Breast epithelium (tissue), 4 donors: Measurements from ENCODE around the gene KLHL6. TPM values are rescaled to one million over a fixed set of nuclear protein-coding genes. Genes with fewer than 3 reads are reported as not detected.

ENCODE experiments used
- DNase-seq, 2 donors: peaks; one replicate each; pipeline ENCODE4 v3.0.0-alpha.2; 2019; ENCODE audit warnings: low spot score in 2 of 2
- H3K27ac ChIP-seq, 2 donors: fragments of 200-600 bp; sonication (generic) in 1 of 2; one replicate each; pipeline ENCODE4 v1.5.1; 2016 to 2019; ENCODE audit warnings: mild to moderate bottlenecking in 1 of 2
- H3K27me3 ChIP-seq, 2 donors: fragments of 200-600 bp; sonication (generic) in 1 of 2; one replicate each; pipeline versions ENCODE4 v1.5.1 to v1.6.0; 2017 to 2019; ENCODE audit warnings: control low read depth in 1 of 2, mild to moderate bottlenecking in 1 of 2
- H3K36me3 ChIP-seq: fragments of 200-600 bp; one replicate; pipeline ENCODE4 v1.5.1; 2019
- H3K4me1 ChIP-seq, 2 donors: fragments of 200-600 bp; sonication (generic); one replicate each; pipeline ENCODE4 v1.5.1; 2016 to 2019; ENCODE audit warnings: control low read depth in 1 of 2
- H3K4me3 ChIP-seq, 3 donors: fragments of 200-600 bp; sonication (generic); 1 replicate in 2 of 3; 2 replicates in 1 of 3; pipeline ENCODE4 v1.5.1; 2016 to 2019; ENCODE audit warnings: mild to moderate bottlenecking in 3 of 3, moderate library complexity in 2 of 3
- H3K9me3 ChIP-seq, 2 donors: fragments of 200-600 bp; sonication (generic) in 1 of 2; one replicate each; pipeline ENCODE4 v1.5.1; 2016 to 2019; ENCODE audit warnings: control low read depth in 1 of 2
- POLR2A ChIP-seq: fragments of 450-650 bp; IDR thresholded peaks from one replicate; pipeline ENCODE4 v1.6.1; 2016; ENCODE audit warnings: antibody characterized with exemption, mild to moderate bottlenecking, moderate library complexity
- POLR2AphosphoS5 ChIP-seq, 3 donors: sonication (generic); formaldehyde crosslinking; IDR thresholded peaks; one replicate each; pipeline ENCODE4 v1.6.1; 2017; ENCODE audit warnings: antibody characterized with exemption in 3 of 3
- intact Hi-C: fragments of 100-400 bp; cut with DNase I; formaldehyde crosslinking; loops from one replicate; pipeline ENCODE4 v1.15.1; 2023; ENCODE audit warnings: low total_unique reads
- total RNA-seq, 3 donors: library from RNA; depleted of rRNA; stranded (reverse); fragments of >200 nt; gene quantifications; one replicate each; pipeline ENCODE4 v1.1.0, GENCODE V29; 2016
- TF ChIP-seq, protein P1 (sequence below), 3 donors: fragments of 450-650 bp; IDR thresholded peaks; one replicate each; pipeline ENCODE4 v1.5.1; 2016 to 2017; ENCODE audit warnings: antibody characterized with exemption in 3 of 3, mild to moderate bottlenecking in 3 of 3, moderate library complexity in 3 of 3

The KLHL6 gene
- total RNA-seq, 3 donors from 2014 or later: 2.7 to 7.9 (median 4.3) TPM

DNA sequence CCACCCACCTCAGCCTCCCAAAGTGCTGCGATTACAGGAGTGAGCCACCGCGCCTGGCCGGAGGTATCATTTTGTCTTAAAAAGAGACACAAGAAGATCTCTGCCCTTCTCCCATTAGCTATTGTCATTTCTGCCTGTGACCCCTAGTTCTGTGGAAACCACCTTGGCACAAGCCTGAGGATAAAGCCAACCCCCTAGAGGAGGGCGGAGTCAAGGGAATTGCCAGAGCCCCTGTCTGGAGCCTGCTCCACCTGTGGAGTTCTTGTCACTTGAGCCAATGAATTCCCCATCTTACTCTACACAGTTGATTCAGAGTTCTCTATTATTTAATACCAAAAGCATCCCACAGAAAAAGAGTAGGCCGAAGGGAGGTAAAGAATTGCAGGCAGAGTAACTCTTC lies 34.9 kb upstream of the KLHL6 start:
- no peaks in the 10 kb centered on the region for H3K9me3 ChIP-seq
- H3K36me3 ChIP-seq: no peaks in the 10 kb centered on the region
- DNase-seq: no peak
- H3K27ac ChIP-seq: no peak overlapping the region
- no peaks in the 10 kb centered on the region for H3K4me1 ChIP-seq
- no peaks in the 10 kb centered on the region for H3K27me3 ChIP-seq
- intact Hi-C loops: no loop called here
- no peak overlapping the region for H3K4me3 ChIP-seq
- TF ChIP-seq, protein P1, sequence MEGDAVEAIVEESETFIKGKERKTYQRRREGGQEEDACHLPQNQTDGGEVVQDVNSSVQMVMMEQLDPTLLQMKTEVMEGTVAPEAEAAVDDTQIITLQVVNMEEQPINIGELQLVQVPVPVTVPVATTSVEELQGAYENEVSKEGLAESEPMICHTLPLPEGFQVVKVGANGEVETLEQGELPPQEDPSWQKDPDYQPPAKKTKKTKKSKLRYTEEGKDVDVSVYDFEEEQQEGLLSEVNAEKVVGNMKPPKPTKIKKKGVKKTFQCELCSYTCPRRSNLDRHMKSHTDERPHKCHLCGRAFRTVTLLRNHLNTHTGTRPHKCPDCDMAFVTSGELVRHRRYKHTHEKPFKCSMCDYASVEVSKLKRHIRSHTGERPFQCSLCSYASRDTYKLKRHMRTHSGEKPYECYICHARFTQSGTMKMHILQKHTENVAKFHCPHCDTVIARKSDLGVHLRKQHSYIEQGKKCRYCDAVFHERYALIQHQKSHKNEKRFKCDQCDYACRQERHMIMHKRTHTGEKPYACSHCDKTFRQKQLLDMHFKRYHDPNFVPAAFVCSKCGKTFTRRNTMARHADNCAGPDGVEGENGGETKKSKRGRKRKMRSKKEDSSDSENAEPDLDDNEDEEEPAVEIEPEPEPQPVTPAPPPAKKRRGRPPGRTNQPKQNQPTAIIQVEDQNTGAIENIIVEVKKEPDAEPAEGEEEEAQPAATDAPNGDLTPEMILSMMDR (IDR thresholded peaks at IDR 0.05): no peak
- TF ChIP-seq POLR2A: no peak

DNA sequence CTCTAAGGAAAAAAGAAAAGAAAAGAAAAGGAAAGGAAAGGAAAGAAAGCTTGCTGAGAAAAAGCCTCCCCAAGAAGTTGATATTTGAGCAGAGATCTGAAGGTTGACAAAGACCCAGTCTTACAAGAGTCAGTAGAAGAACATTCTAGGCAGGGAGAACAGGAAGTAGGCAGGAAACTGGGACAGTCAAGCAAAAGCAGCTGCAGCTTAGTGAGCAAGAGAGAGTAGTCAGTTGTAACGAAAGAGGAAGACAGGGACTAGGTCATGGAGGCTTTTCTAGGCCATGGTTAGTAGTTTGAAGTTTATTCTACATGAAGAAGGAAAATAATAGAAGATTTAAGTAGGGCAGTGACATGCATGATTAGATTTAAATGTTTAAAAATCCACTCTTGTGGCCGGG lies 31.8 kb upstream of the KLHL6 start:
- TF ChIP-seq, protein P1 (IDR thresholded peaks at IDR 0.05): no peak
- no peak for TF ChIP-seq POLR2AphosphoS5 (IDR thresholded peaks at IDR 0.05)
- TF ChIP-seq POLR2A: no peak
- no peak overlapping the region for H3K27ac ChIP-seq
- intact Hi-C loops: no loop called here
- no peak for DNase-seq
- no peaks in the 10 kb centered on the region for H3K27me3 ChIP-seq
- H3K4me1 ChIP-seq: peaks cover 0 to 3% of the 10 kb centered on the region in 2 donors
- H3K9me3 ChIP-seq: no peaks in the 10 kb centered on the region
- H3K4me3 ChIP-seq: no peak overlapping the region
- H3K36me3 ChIP-seq: no peaks in the 10 kb centered on the region

DNA sequence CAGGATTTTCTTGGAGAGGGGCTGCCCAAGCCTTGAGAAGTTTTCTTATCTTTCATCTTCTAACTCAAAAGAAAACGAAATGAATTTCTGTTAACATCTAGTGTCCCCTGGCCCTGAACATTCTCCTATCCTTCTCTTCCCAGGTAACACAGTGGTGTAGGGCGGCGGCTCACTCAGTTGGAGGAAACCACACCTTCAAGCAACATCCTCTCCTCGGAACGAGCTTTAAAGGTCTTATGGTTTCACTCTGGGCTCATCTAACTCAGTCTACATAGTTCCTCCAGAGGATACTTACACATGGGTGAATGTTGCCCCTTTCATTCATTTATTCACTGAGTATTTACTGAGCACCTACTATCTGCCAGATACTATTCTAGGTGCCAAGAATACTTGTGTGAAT lies 31.0 kb upstream of the KLHL6 start:
- intact Hi-C loops: no loop called here
- Histone ChIP-seq H3K36me3 (no peaks in the 10 kb centered on the region), H3K27ac (no peak overlapping the region), H3K4me1 (peaks cover 0 to 3% of the 10 kb centered on the region in 2 donors), H3K27me3 (no peaks in the 10 kb centered on the region), H3K9me3 (no peaks in the 10 kb centered on the region), H3K4me3 (no peak overlapping the region)
- TF ChIP-seq POLR2AphosphoS5 (IDR thresholded peaks at IDR 0.05) (no peak), POLR2A (no peak)
- TF ChIP-seq, protein P1 (IDR thresholded peaks at IDR 0.05): no peak
- no peak for DNase-seq

DNA sequence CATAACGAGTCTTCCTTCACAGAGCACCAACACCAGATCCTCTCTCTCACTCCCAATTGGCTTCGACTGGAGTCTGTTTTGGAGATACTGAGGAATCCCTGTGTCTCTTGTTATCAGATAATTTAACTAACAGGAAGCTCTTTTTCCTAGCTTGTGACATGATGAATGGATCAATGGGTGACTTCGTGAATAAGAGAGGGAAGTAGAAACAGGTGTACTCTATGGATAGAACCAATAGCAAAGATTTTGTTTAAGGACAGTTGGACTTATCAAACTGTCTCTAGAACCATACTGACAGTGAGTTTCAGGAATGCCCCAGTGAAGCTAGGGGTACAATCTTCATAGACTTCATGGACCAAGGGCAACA lies 29.4 kb upstream of the KLHL6 start:
- Histone ChIP-seq H3K9me3 (no peaks in the 10 kb centered on the region), H3K36me3 (no peaks in the 10 kb centered on the region), H3K4me1 (peaks cover 0 to 3% of the 10 kb centered on the region in 2 donors), H3K27ac (peak overlapping the region; percentile 38 to 80), H3K4me3 (no peak overlapping the region), H3K27me3 (no peaks in the 10 kb centered on the region)
- no peak for DNase-seq
- intact Hi-C loops: no loop called here
- TF ChIP-seq POLR2A (no peak), POLR2AphosphoS5 (IDR thresholded peaks at IDR 0.05) (no peak)
- TF ChIP-seq, protein P1 (IDR thresholded peaks at IDR 0.05): no peak

DNA sequence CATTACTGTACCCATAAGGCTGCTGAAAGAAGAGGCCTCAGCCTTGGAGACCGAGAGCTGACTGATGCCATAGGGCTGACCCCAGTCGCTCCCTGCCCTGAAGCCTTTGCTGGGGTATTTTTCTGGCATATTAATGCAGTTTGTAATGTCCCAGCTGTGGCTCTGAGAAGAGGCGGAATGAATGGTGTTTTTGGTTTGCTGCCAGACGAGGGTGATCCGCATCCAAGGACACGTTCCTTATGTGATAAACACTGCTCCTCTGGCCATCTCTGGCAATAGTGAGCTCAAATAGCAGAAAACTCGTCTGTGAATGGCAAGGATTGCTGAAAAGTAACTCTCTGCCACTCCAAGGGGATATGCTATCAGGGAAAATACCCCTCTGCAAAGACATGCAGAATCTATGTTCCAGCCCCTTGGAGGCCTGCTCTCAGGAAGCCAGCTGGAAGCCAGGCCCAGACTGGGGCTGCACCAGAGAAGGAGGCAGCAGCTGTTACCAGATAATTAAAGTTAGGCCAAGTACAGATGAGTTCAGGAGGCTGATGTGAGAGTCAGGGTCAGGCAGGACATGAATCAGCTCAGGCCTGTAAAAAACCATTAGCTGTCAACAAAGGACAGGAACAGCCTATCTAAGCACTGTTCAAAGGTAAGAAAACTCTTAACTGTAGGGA lies 28.9 kb upstream of the KLHL6 start:
- Histone ChIP-seq H3K27me3 (no peaks in the 10 kb centered on the region), H3K4me1 (peaks cover 0 to 3% of the 10 kb centered on the region in 2 donors), H3K36me3 (no peaks in the 10 kb centered on the region), H3K4me3 (no peak overlapping the region), H3K27ac (peak overlapping the region; percentile 38 to 80), H3K9me3 (no peaks in the 10 kb centered on the region)
- intact Hi-C loops: no loop called here
- peak in 1 of 2 donors; percentile 19 for DNase-seq
- TF ChIP-seq POLR2AphosphoS5 (IDR thresholded peaks at IDR 0.05): no peak
- TF ChIP-seq, protein P1 (IDR thresholded peaks at IDR 0.05): no peak
- no peak for TF ChIP-seq POLR2A
